ENCODE results near the gene FNIP2.

DNA sequence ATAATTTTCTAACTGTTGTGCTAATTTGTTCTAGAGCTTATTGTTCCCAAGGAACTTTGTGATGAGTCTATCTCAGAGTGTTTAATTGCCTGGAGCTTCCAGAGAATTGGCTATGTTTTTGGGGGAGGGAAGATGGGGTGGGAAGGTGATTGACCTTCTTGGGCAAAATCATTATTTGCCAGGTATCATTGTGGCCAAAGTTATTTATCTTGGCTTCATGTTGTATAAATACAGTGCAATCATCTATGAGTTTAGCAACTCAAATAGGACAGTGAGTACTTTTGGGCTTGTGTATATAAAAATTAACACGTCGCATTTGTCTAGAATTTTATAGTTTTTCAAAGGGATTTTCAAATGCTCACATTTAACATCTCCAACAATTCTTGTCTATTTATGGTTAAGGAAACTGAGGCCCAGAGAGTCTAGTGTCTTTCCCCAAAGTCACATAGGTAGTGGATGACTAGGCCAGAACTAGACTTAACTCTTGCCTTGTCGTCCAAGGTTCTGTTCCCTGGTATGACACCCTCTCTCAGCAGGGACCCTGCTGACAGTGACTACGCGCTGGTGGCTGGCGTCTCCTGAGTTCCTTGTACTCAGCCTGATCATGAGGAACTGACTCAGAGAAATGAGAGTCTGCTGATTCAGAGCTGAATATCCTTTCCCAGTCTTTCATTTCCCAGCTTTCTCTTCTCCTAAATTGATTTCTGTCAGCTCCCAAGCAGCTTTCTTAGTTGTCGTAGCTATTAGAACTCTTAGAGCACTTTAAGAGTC, 27.7 kb downstream of the FNIP2 start:
- TF ChIP-seq YY1 (IDR thresholded peaks at IDR 0.05) (peak; percentile 31), RXRA (IDR thresholded peaks at IDR 0.05) (peak; percentile 87 to 90), JUND (IDR thresholded peaks at IDR 0.05) (peak in 1 of 2 donors; percentile 39), HNF4G (IDR thresholded peaks at IDR 0.05) (no peak), FOXA1 (IDR thresholded peaks at IDR 0.05) (peak; percentile 81), RAD21 (IDR thresholded peaks at IDR 0.05) (no peak), TAF1 (conservative IDR thresholded peaks at IDR 0.05) (no peak), SP1 (IDR thresholded peaks at IDR 0.05) (peak; percentile 58), EGR1 (IDR thresholded peaks at IDR 0.05; ENCODE audit: low read depth in 2 of 2) (no peak)
- TF ChIP-seq, protein P1, sequence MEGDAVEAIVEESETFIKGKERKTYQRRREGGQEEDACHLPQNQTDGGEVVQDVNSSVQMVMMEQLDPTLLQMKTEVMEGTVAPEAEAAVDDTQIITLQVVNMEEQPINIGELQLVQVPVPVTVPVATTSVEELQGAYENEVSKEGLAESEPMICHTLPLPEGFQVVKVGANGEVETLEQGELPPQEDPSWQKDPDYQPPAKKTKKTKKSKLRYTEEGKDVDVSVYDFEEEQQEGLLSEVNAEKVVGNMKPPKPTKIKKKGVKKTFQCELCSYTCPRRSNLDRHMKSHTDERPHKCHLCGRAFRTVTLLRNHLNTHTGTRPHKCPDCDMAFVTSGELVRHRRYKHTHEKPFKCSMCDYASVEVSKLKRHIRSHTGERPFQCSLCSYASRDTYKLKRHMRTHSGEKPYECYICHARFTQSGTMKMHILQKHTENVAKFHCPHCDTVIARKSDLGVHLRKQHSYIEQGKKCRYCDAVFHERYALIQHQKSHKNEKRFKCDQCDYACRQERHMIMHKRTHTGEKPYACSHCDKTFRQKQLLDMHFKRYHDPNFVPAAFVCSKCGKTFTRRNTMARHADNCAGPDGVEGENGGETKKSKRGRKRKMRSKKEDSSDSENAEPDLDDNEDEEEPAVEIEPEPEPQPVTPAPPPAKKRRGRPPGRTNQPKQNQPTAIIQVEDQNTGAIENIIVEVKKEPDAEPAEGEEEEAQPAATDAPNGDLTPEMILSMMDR (IDR thresholded peaks at IDR 0.05; ENCODE audit: low read depth, low read length, missing input control), result no peak
- TF ChIP-seq, protein P2, sequence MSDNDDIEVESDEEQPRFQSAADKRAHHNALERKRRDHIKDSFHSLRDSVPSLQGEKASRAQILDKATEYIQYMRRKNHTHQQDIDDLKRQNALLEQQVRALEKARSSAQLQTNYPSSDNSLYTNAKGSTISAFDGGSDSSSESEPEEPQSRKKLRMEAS (IDR thresholded peaks at IDR 0.05), result peak; percentile 42
- TF ChIP-seq, protein P3, sequence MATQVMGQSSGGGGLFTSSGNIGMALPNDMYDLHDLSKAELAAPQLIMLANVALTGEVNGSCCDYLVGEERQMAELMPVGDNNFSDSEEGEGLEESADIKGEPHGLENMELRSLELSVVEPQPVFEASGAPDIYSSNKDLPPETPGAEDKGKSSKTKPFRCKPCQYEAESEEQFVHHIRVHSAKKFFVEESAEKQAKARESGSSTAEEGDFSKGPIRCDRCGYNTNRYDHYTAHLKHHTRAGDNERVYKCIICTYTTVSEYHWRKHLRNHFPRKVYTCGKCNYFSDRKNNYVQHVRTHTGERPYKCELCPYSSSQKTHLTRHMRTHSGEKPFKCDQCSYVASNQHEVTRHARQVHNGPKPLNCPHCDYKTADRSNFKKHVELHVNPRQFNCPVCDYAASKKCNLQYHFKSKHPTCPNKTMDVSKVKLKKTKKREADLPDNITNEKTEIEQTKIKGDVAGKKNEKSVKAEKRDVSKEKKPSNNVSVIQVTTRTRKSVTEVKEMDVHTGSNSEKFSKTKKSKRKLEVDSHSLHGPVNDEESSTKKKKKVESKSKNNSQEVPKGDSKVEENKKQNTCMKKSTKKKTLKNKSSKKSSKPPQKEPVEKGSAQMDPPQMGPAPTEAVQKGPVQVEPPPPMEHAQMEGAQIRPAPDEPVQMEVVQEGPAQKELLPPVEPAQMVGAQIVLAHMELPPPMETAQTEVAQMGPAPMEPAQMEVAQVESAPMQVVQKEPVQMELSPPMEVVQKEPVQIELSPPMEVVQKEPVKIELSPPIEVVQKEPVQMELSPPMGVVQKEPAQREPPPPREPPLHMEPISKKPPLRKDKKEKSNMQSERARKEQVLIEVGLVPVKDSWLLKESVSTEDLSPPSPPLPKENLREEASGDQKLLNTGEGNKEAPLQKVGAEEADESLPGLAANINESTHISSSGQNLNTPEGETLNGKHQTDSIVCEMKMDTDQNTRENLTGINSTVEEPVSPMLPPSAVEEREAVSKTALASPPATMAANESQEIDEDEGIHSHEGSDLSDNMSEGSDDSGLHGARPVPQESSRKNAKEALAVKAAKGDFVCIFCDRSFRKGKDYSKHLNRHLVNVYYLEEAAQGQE (IDR thresholded peaks at IDR 0.05), result no peak
- TF ChIP-seq, protein P4, sequence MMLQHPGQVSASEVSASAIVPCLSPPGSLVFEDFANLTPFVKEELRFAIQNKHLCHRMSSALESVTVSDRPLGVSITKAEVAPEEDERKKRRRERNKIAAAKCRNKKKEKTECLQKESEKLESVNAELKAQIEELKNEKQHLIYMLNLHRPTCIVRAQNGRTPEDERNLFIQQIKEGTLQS (IDR thresholded peaks at IDR 0.05), result no peak

Measured in liver (tissue), 3 donors.